GM12878 (cell line): ENCODE measurements around the gene GABBR2. TPM values are rescaled to one million over a fixed set of nuclear protein-coding genes. Genes with fewer than 3 reads are reported as not detected.

Experiments
- CBX5 ChIP-seq: sonication (generic); IDR thresholded peaks from 2 replicates; pipeline ENCODE4 v1.6.1; 2016; ENCODE audit warnings: low read depth, moderate library complexity, mild to moderate bottlenecking, inconsistent platforms
- CUX1 ChIP-seq: IDR thresholded peaks from 2 replicates; pipeline ENCODE4 v1.6.1; 2012; ENCODE audit warnings: improper control_type of control experiment, low read depth, low read length; ENCODE audit not compliant: insufficient replicate concordance
- NFXL1 ChIP-seq: fragments of 450-650 bp; IDR thresholded peaks from 2 replicates; pipeline ENCODE4 v1.6.1; 2017; ENCODE audit warnings: antibody characterized with exemption, mild to moderate bottlenecking, borderline replicate concordance
- SIN3A ChIP-seq: IDR thresholded peaks from 2 replicates; pipeline ENCODE4 v1.6.1; 2012; ENCODE audit warnings: low read depth, low read length, improper control_type of control experiment
- SUZ12 ChIP-seq: fragments of 200-600 bp; sonication (generic); IDR thresholded peaks from one replicate; pipeline ENCODE4 v1.6.1; 2018; ENCODE audit warnings: antibody characterized with exemption, mild to moderate bottlenecking; ENCODE audit not compliant: unreplicated experiment
- TBL1XR1 ChIP-seq: IDR thresholded peaks from 2 replicates; pipeline ENCODE4 v1.6.1; 2012; ENCODE audit warnings: low read depth, low read length, improper control_type of control experiment
- TCF7 ChIP-seq: IDR thresholded peaks from 2 replicates; pipeline ENCODE4 v1.6.1; 2014; ENCODE audit warnings: antibody characterized with exemption, borderline replicate concordance
- YY1 ChIP-seq: IDR thresholded peaks from 2 replicates; pipeline ENCODE4 v1.6.1; 2011; ENCODE audit warnings: low read depth, mild to moderate bottlenecking, low read length
- polyA plus RNA-seq, 11 experiments: library from polyadenylated mRNA; depleted of rRNA in 4 of 11; unstranded in 6 of 11; stranded (reverse) in 5 of 11; fragments of >200 nt; fragmentation: Nextera tagmentation in 4 of 11; fragmentation: Illumina TruSeq in 1 of 11; extraction: Ambion mirVana in 4 of 11; extraction: Trizol in 1 of 11; gene quantifications; 1 replicate in 1 of 11; 2 replicates in 10 of 11; pipeline versions ENCODE4 v1.2.1 to v1.2.3, GENCODE V29; 2011 to 2016; ENCODE audit warnings: inconsistent platforms in 2 of 11, missing spikeins in 2 of 11, low read depth in 1 of 11
- total RNA-seq, 4 experiments: library from RNA; depleted of rRNA in 3 of 4; stranded (reverse); fragments of >200 nt in 3 of 4; fragmentation: Illumina TruSeq in 1 of 4; extraction: Trizol in 1 of 4; gene quantifications; 2 replicates each; pipeline versions ENCODE4 v1.2.1 to v1.2.3, GENCODE V29; 2013 to 2021

The GABBR2 gene
- total and polyA plus RNA-seq, 10 of the 15 experiments (the other 5 are each of a cell fraction or from before 2014, with no cell fraction given): 0.02 to 2.2 (median 0.06) TPM; not detected in 2

DNA sequence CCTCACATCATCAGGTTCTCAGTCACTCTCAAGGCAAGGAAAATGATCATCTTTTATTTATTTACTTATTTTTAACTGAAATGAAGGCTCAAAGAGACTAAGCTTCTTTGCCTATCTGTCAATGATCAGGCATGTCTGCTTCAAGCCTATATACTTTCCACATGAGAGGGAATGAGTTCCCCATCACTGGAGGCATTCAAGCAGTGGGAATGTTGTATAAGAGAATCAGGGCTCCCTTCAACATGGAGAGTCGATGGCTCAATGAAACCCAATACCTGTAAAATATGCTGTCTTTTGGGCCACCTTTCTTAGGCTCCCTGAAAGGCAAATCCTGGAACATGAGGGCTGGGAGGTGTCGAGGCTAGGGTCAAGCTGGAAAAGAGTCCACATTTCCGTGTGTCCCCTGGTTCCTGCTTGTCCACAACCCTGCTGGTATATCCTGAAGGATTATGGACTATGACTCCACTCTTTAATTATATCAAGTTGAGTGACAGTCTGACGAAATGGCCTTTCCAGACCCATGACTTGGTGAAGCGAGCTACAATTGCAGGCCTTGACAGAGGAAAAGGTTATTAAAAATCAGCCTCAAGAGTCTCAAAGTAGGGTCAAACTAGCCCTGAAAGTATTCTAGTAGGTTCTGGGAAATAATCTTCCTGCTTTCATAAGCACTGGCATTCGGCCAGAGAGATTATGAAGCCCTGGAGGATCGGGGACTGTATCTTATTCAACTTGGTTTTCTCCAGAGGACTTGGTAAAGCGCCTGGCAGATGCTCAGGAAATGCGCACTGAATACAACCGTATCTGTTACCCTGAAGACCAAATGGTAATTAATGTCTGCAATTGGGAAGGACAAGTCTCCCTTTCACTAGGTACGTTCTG is 307.4 kb downstream of the GABBR2 start (continued):
- TF ChIP-seq CUX1 (no peak), CBX5 (no peak), YY1 (no peak), TCF7 (no peak), TBL1XR1 (no peak), SIN3A (no peak), SUZ12 (no peak), NFXL1 (no peak)
